Activated CD4-positive, alpha-beta T cell treated with anti-CD3 and anti-CD28 coated beads, Interleukin-2, amount 50 U/mL, for 4 hours (primary cell): Measurements from ENCODE around the gene EZR.

Source experiments
- DNase-seq, 2 experiments: peaks; one replicate each; pipeline ENCODE4 v3.0.0-alpha.2; 2020

Gene EZR

DNA sequence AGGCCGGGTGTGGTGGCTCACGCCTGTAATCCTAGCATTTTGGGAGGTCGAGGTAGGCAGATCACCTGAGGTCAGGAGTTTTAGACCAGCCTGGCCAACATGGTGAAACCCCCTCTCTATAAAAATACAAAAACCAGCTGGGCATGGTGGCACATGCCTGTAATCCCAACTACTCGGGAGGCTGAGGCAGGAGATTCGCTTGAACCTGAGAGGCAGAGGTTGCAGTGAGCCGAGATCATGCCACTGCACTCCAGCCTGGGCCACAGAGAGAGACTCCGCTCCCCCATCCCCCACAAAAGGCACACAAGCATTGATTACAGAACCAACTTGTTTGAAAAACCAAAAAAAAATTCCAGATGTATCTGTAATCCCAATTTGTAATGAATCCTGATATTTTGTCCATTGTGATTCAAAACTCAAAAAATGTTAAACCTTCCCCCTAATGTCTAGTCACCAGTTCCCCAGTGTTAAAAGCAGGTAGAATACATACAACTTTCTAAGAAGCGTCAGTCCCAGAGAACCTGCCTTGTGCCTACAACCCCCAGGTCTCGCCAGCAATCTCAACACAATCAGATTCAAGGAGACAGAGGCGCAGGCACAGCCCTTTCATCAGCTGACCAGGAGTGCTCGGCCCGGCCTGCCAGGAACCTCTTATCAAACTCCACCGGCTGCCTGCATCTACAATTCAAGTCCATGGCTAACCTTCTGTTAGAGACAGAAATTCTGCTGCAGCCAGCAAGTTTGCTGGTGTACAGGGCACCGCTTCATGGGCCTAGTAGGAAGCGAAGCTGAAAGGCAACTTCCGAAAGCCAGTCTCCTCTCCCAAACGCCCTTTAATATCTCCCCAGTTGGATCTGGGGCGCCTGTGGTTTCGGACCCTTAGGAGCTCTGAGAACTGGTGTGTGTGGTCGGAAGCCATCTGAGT, 2.1 kb downstream of the EZR start:
- DNase-seq = no peak

DNA sequence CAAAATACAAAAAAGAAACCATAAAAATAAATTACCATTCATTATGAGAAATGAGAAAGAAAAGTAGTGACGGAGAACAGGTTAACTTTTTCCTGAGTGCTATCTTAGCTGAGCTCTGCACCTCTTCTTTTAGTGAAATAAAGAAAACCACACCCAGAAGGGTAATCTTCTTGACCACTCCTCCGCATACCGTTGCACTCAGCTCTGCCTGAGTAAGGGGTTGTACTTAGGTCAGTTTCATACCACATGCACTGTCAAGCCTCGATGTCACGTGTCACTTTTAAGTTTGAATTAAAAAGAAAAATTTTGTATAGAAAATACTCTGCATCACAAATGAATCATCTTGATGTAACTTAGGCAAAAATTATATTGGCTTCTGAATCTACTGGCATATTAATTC, 2.8 kb downstream of the EZR start:
- DNase-seq = no peak

DNA sequence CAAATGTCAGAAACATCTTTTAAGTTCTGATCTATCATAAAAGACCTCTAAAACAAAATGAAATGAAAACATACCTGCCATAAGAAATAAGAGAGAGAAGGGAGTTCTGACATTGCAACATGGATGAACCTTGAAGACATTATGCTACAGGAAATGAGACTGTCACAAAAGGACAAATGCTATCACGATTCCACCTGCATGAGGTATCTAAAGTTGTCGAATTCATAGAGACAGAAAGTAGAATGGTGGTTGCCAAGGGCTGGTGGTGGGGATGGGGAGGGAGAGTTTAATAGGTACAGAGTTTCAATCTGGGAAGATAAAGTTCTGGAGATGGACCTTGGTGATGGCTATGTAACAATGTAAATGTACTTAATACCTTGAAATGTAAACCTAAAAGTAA, 3.3 kb downstream of the EZR start:
- DNase-seq = no peak

DNA sequence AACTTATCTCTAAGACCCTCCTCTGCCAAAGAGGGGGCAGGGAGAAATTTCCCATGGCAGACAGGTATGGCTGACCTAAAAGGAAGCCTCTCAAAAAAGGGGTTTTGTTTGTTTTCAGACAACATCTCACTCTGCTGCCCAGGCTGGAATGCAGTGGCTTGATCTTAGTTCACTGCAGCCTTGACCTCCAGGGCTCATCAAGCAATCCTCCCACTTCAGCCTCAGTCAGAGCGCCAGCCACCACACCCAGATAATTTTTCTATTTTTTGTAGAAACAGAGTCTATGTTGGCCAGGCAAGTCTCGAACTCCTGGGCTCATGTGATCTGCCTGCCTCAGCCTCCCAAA, 3.8 kb downstream of the EZR start:
- no peak for DNase-seq

DNA sequence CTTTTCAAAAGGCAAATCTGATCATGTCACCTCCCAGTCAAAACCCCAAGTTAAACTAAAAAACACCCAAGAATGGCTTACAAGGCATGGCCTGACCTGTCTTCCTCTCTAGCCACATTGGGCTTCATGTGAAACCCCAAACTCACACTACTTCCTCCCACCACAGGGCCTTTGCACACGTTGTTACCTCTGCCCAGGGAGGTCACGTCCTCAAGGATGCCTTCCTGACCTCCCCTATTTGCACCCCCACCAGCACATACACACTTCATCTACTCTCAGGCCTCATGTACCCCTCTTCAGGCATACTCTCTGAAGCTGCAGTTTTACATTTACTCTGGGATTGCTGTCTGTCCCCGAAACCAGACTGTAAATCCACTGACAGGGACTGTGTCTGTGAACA, 6.1 kb downstream of the EZR start:
- no peak for DNase-seq

DNA sequence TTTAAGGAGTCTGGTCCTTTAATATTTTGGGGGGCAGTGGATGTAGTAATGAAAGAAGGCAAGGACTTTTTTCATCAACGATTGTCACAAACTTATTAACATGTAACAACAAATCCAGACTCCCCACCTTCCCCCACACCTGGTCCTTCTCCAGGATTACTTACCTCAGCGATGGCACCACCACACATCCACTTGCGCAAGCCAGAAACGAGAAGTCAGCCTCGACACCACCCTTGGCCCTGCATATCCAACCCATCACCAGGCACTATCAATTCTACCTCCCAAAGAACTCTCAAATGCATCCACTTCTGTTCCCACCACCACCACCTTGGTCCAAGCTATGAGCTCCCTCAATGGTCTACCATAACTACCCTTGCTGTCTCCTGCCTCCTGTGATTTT, 6.6 kb downstream of the EZR start:
- no peak for DNase-seq

DNA sequence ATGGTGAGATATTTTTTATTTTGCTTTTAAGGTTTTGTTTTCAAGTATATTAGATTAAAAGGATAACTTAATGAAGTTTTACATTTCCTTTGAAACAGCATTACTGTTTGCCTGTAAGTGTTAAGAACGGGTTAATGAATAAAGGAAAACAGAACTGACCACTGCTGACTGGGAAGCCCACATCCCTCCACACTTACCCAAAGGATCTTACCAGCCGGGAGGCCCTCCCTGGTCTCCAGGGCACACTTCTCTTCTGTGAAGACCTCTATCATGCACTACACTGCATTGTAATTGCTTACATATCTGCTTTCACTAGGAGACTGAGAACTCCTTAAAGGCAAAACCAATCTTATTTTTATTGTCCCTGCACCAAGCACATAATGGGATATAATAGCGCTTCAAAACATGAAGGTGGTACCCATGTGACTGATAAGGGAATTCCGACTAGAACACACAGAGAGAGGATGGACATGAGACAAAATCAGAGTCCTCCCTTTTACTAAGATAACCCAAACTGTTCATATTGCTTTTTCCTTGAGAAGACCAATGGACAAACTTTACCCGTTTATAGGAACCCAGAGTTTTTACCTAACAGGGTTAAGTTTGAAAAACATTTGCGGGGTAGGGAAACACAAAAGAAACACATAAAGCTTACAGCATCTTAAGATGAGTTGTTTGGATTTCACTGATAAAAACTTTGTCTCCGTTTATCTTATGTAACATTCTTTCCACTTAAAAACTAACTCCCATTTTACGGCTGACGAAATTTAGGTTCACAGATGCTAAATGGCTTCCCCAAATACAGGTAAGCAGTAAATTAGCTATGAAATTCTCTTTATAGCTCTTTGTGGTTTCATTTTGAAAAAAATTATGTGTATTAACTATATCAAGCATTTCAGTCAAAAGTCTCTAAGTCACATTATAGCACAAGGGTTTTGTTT, 8.7 kb downstream of the EZR start:
- no peak for DNase-seq

DNA sequence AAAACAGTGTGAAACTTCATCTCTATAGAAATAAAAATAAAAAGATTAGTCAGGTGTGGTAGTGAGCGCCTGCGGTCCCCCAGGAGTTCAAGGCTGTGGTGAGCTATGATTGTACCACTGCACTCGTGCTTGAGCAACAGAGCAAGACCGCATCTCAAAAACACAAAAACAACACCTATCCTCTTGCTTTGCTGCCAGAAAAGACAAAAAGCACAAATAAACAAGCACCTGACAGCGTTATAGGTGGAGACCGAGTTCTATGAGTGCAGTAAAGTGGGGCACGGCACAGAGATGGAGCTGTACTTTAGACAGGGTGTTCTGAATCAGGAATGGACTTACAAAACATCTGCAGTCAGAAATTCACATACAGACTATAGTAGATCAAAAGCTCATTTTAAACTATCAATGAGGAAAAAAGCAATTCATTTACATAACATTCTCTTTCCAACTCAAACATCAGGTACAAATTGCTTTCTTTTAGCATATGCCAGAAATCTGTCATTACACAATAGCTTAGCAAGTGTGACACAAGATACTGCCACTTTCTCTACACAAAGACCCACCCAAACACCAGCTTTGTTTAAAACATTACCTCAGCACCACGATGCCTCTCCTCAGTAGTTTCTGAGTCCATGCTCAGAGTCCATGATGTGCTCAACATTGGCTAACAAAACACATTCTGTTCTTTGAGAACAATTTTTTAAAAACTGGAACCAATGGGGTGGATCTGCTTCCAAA, 10.1 kb downstream of the EZR start:
- DNase-seq = no peak

DNA sequence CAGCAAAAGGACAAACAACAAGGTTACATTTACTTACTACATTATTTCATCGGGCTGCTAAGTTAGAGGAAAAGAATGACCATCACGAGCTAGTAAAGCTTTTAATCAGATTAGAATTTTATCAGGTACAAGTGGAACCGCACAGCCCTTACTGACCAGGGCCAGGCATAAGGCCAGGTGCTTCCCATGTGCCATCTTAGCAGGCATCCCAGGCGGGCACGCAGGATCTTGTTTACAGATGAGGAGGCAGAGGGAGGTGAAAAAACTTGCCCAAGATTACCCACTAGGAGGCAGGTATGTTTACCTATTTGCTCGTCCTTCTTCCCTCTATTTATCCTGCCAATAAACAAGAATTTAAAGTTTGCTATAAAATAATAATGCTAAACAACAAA, 10.7 kb downstream of the EZR start:
- no peak for DNase-seq

DNA sequence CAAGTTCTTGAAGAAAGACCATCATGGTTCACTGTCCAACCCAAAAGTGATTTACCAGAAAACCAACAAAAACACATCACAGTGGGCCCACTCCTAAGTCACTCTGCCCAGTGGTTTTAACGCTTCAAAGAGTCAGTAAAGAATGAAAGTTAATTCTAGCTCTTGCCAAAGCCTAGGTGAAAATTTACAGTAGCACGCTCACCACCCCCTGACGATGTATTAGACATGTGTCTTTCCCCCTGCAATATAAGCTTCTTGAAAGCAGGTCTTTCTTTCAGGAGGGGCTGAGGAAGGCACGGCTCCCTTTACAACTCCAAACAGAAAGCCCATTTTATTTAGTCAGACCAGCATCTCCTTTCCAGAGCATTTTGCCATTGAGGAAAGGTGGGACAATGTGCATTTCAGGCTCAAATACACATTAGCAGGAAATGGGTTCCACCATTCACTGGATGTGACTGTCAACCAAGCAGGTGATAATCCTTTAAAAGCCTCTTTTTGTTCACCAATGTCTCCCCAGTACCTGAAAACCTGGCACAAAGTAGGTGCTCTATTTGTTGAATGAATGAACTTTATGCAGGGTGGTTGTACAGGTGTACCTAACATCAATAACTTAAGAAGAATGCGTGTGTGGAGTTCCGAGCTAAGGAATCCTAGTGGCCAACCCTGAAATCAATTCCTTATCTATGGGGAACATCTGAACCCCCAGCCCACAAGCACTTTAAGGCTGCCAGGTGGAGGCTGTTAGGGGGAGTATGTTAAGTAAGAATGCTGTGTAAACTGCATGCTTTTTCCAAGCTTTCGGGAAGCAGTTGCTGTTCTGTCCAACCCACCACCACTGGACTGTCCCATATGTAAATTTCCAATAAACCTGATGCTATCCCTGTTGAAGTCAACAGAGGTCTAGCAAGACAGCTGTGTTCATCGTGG, 11.4 kb downstream of the EZR start:
- no peak for DNase-seq

DNA sequence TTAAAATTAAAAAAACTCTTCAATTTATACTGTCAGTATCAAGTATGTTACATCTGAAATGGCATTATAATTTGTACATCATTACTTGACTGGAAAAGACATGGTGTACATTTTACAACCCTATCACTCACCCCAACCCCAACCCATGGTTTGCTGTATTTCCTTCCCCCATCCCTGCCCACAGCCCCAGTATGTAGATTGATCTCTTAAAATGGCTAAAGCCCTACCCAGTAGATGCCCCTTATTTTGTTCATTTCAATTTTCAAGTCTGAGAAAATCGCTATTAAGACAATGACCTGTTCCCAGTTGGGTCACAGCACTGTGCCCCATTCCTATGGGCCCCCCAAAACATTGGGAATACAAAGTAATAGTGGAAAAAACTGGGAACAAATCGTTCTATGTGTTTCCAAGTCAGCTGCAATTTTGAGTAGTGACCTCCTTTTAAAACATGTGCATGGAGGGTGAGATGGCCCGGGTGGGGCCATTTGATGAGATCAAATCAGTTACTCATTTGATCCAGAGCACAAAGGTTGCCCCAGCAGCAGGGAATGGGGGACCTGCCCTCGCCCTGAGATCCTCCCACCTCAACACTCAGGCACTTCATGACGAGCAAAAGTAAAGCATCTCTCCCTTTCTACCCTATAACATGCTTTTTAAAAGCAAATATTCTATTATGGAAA, 13.3 kb downstream of the EZR start:
- no peak for DNase-seq

DNA sequence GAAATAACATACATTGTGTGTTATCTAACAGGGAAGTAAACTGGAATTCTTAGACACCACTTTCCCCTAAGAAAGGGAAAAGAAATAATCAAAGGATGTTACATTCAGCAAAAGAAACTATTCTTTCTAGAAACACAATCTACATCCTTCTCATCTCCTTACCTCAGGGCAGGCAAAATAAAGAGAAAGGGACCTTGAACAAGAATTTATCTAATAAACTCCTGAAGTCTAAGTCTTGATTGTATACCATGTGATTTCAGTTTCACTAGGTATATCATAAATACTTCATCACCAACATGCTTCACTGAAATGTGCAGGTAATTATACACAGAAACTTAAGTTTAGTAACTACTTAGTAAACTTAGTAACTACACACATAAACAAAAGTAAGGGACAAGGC, 15.0 kb downstream of the EZR start:
- DNase-seq = no peak

DNA sequence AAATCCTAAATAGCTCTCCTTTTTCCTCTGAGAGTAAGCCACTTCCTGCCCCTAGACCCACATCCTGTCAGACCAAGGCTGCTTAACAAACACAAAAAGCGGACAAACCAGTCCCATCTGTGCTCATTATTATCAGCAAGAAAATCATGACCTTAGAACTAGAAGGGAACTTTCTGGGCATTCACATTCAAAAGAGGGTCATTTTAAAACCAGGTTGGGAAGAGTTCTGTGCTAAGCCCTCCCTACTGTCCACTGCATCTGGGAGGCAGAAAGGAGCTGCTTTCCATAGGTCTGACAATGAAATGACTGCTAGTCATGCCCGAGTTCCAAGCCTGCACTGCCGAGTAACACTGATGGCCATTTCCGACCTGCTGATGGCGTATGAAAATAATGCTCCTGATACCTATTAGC, 15.4 kb downstream of the EZR start:
- no peak for DNase-seq

DNA sequence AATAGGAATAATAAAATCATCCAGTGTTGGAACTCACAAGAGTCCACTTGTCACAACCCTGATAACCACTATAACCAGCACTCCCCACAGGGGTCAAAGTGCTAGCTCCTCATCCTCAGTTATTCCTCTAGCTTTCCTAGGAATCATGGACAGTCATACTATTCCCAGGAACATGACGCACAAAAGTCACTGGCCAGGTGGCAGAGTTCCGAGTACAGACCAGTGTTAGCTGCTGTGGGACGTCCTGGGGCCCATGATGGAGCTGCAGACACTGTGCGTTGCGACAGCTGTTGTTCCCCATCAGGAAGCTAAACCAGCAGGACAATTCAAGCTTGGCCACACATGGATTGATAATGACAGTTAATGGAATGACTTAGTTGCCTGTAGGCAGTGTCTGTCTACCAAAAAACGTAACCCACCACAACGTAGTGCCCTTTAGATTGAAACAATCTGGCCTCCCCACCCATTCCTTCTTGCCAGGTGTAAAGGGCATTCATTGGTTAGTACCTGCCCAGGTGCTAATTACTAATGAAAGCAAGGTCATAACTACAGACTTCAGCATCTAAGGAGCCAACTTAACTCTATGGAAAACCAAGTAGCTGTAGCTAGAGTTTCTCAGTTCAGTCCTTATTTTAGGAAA, 17.4 kb downstream of the EZR start:
- DNase-seq = no peak

DNA sequence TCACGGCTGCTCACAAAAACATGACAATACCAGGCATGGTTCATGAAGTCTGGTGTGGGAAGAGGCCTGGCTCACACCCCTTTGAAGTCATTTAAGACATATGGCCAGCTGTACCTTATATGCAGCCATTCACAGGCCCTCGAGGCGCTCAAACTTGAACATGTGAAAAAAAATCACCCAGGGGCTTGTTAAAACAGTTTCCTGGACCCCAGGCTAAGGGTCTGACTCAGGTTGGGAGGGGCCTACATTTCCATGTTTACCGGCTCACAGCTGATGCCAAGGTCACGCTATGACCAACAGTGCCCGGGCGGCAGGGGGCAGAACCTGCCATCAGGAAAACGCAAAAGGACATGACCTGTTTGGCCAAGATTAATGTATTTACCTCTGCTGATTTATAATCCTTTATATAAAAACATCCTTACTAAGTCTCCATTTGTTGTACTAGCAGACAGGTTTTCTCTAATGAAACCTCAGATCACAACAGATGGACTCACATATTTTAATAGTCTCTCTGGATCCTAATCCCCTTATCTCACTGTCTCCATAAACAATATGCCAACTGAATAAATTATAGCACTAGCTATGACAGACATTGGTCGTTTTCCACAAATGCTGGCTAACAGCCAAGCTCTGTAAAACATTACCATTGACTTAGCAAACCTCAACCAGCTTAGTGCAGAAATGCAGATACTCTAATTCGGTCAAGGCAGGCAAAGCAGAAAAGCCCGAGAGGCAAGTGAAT, 19.9 kb downstream of the EZR start:
- DNase-seq = no peak

DNA sequence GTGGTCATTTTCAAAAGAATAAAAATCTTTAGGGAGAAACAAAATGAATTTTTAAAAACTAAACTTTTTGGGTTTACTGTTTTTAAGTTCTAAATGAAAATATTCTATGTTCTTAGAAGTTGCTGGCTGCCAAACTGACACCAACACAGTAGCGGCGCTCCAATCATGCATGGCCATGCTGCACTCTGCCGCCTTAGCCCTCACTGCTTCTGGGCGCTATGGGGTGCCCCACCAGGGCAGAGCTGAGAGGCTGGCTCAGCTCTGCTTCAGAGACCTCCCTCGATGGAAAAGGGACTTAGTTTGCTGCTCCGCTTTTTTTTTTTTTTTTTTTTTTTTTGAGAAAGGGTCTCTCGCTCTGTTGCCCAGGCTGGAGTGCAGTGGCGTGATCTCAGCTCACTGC, 20.9 kb downstream of the EZR start:
- no peak for DNase-seq

DNA sequence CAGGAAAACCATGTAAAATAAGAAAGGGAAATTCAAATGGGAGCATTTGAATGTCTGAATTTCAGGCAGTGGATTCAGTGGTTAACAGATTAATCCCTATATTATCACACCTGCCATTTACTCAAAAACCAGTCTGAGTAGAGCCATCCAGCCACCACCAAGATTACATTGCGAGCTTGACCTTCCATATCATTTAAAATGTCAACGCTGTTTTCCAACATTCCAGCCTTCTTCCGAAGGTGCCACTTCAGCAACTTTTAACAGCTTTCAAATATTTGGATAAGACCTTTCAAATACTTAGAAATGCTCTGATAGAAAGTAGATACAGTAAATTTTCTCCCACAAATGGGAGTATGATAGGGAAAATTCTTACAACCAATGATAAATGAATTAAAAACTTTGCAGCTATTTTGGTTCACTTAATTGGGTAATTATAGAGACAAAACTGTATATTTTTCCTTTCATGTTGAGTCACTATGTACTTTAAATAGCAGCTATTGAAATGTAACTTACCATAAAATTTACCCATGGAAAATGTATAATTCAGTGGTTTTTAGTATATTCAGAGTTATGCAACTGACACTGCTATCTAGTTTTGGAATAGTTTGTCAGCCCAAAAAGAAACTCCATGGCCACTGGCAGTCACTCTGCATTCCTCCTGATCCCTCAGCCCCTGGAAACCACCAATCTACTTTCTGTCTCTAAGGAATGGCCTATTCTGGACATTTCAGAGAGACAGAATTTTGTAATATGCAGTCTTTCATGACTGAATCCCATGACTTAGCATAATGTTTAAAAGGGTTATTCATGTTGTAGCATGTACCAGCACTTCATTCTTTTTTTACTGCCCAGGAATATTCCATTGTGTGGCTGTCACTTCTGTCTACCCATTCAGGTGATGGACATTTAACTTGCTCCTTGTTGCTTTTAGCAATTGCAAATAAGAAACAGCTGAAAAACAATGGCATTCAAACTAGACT, 21.5 kb downstream of the EZR start:
- no peak for DNase-seq

DNA sequence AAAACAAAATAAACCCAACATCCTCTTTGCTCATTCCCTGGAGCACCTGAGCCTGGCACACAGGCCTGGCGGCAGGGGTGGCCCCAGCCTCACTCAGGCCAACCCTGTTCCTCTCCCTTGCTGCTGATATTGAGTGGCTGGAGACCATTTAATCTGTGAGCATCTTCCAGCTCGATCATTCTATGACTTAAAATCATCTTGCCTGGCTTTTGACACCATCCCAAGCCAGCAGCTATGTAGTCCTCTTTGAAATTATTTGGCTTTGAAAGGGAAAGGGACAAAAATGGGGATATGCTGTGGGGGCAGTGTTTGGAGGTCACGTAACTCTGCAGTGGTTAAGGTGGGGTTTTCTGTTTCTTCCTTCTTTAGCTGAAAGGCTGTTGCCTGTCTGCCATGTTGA, 22.8 kb downstream of the EZR start:
- DNase-seq = no peak

DNA sequence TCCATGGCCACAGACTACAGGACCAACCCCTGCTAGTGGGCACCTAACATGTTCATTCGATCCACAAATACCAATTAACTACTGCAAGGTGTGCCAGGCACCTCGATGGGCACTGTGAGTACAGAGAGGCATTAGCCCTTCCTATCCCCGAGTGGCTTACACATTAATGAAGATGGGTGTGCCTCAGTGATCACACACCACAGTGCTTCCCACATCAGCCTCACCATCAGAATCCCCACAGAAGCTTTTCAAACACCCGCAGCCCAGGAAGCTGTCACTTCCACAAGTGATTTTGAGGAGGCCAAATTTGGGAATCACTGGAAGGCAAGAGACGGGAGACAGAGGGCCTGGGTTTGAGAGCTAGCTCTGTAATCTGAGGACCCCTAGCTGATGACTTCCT, 23.7 kb downstream of the EZR start:
- DNase-seq = no peak
